Kidney (tissue), 14 donors: ENCODE measurements around the gene SLX4IP. TPM values are rescaled to one million over a fixed set of nuclear protein-coding genes. Genes with fewer than 3 reads are reported as not detected.

Experiments used
- DNase-seq, 5 donors: peaks; one replicate each; pipeline ENCODE4 v3.0.0-alpha.2; 2013 to 2020
- FAIRE-seq: peaks from 2 replicates; lab custom pipeline; 2012; peaks lifted over from hg19 to GRCh38; lab: Jason Lieb, UNC
- H3K27ac ChIP-seq, 2 donors: one replicate each; pipeline ENCODE4 v1.7.0; 2013; ENCODE audit warnings: low read depth in 2 of 2, low read length in 2 of 2, inconsistent platforms in 1 of 2
- H3K27me3 ChIP-seq: one replicate; pipeline ENCODE4 v1.7.1; 2013; ENCODE audit warnings: low read length, inconsistent platforms; ENCODE audit not compliant: control insufficient read depth, insufficient read depth
- H3K36me3 ChIP-seq, 3 donors: one replicate each; pipeline versions ENCODE4 v1.7.0 to v1.7.1; 2013; ENCODE audit warnings: low read length in 3 of 3, control low read depth in 1 of 3, inconsistent platforms in 1 of 3; ENCODE audit not compliant: insufficient read depth in 3 of 3, control insufficient read depth in 2 of 3
- H3K4me1 ChIP-seq, 3 donors: one replicate each; pipeline versions ENCODE4 v1.7.0 to v1.7.1; 2013; ENCODE audit warnings: low read length in 3 of 3, inconsistent platforms in 1 of 3, low read depth in 1 of 3; ENCODE audit not compliant: control insufficient read depth in 2 of 3, insufficient read depth in 2 of 3
- H3K4me3 ChIP-seq, 3 donors: one replicate each; pipeline versions ENCODE4 v1.7.0 to v1.8.1; 2013; ENCODE audit warnings: low read length in 3 of 3, control low read depth in 1 of 3, inconsistent platforms in 1 of 3
- H3K9ac ChIP-seq, 3 donors: one replicate each; pipeline versions ENCODE4 v1.7.0 to v1.7.1; 2013; ENCODE audit warnings: low read length in 3 of 3, control low read depth in 1 of 3, inconsistent platforms in 1 of 3
- H3K9me3 ChIP-seq, 3 donors: one replicate each; pipeline versions ENCODE4 v1.7.0 to v1.7.1; 2013; ENCODE audit warnings: low read length in 3 of 3, control low read depth in 1 of 3, inconsistent platforms in 1 of 3; ENCODE audit not compliant: control insufficient read depth in 2 of 3, insufficient read depth in 1 of 3
- CTCF ChIP-seq: IDR thresholded peaks from 3 replicates; pipeline ENCODE4 v1.5.1; 2012; ENCODE audit warnings: mild to moderate bottlenecking, moderate library complexity, borderline replicate concordance; ENCODE audit not compliant: insufficient read depth; ENCODE audit errors: extremely low read depth
- intact Hi-C: fragments of 100-400 bp; cut with DNase I; formaldehyde crosslinking; loops from one replicate; pipeline ENCODE4 v1.11.1; 2022
- polyA plus RNA-seq: library from polyadenylated mRNA; stranded (reverse); fragments of 350-450 nt; fragmentation: Illumina TruSeq; extraction: RNeasy Lipid Tissue Mini Kit (QIAGEN cat#74804); gene quantifications from one replicate; pipeline ENCODE4 v1.2.3, GENCODE V29; 2014; ENCODE audit warnings: low read depth, low replicate concordance; ENCODE audit not compliant: insufficient read depth
- total RNA-seq: library from RNA; stranded (reverse); fragmentation: NEBNext Ultra II Directional; extraction: Animal tissue kit (Norgen Biotek cat#: 25700); gene quantifications from one replicate; pipeline ENCODE4 v1.2.1, GENCODE V29; 2021
- donor health status: control.
- donor health status: control.
- donor health status: control.
- donor health status: control.
- donor health status: control.
- donor health status: DM: yes; HTN: yes; CAD: no.
- donor health status: Normal renal cell carcinoma (clear cell type).

SLX4IP gene
- total and polyA plus RNA-seq, 2 donors from 2014 or later = 2.6 to 7.6 TPM

GRCh38 chr20:10436053-10436699, 1.1 kb downstream of the SLX4IP start:
- H3K27ac ChIP-seq = no peak overlapping the region
- H3K9me3 ChIP-seq = no peaks in the 10 kb centered on the region
- FAIRE-seq (no peak), DNase-seq (peak in 1 of 5 donors; percentile 55)
- no peaks in the 10 kb centered on the region for H3K36me3 ChIP-seq
- H3K27me3 ChIP-seq = no peaks in the 10 kb centered on the region
- H3K4me3 ChIP-seq = peak overlapping the region in 2 of 3 donors; percentile 73 to 86
- peaks cover 0 to 8% (median 0%) of the 10 kb centered on the region in 3 donors for H3K4me1 ChIP-seq
- no peak overlapping the region for H3K9ac ChIP-seq
- intact Hi-C loops = no loop called here
- no peak for TF ChIP-seq CTCF

- no peak for FAIRE-seq
- no peak for DNase-seq
- H3K4me1 ChIP-seq = peaks cover 0 to 8% (median 0%) of the 10 kb centered on the region in 3 donors
- no peak overlapping the region for H3K27ac ChIP-seq
- TF ChIP-seq CTCF = no peak
- no peak overlapping the region for H3K4me3 ChIP-seq
- no peak overlapping the region for H3K9ac ChIP-seq
- no peaks in the 10 kb centered on the region for H3K36me3 ChIP-seq
- intact Hi-C loops = no loop called here
- no peaks in the 10 kb centered on the region for H3K9me3 ChIP-seq
- no peaks in the 10 kb centered on the region for H3K27me3 ChIP-seq
Measured at GRCh38 chr20:10438217-10438616, 3.1 kb downstream of the SLX4IP start.

GRCh38 chr20:10443936-10444335, 8.8 kb downstream of the SLX4IP start:
- FAIRE-seq (no peak), DNase-seq (no peak)
- no peak overlapping the region for H3K9ac ChIP-seq
- intact Hi-C loops = no loop called here
- no peak overlapping the region for H3K4me3 ChIP-seq
- no peaks in the 10 kb centered on the region for H3K4me1 ChIP-seq
- H3K27ac ChIP-seq = no peak overlapping the region
- H3K9me3 ChIP-seq = no peaks in the 10 kb centered on the region
- H3K36me3 ChIP-seq = no peaks in the 10 kb centered on the region
- no peak for TF ChIP-seq CTCF
- no peaks in the 10 kb centered on the region for H3K27me3 ChIP-seq
